ENCODE data around the gene BORCS5.
A peak's percentile ranks its signal among the peaks of the same experiment; 100 is the strongest.
"Not testable (repeated sequence)": the region's sequence is repeated elsewhere in the genome, so short reads cannot be mapped to it uniquely, and the experiment has no call there.

BORCS5 gene

GRCh38 chr12:12350868-12351463 is 5.9 kb upstream of the BORCS5 start:
- TF ChIP-seq CTCF (IDR thresholded peaks at IDR 0.05; ENCODE audit: low read depth, low read length) = no peak
- DNase-seq = no peak
- Histone ChIP-seq H3K9me3 (no peaks in the 10 kb centered on the region), H3K36me3 (no peaks in the 10 kb centered on the region), H3K4me1 (no peaks in the 10 kb centered on the region), H3K27me3 (no peaks in the 10 kb centered on the region), H3K4me3 (ENCODE audit: low read depth, low read length) (peak overlapping the region; percentile 79)

GRCh38 chr12:12351468-12352185 is 5.3 kb upstream of the BORCS5 start:
- H3K36me3 ChIP-seq; H3K4me3 ChIP-seq (ENCODE audit: low read depth, low read length); H3K27me3 ChIP-seq; DNase-seq; H3K4me1 ChIP-seq; H3K9me3 ChIP-seq: not testable (repeated sequence)

GRCh38 chr12:12353276-12353675 is 3.6 kb upstream of the BORCS5 start:
- no peaks in the 10 kb centered on the region for H3K27me3 ChIP-seq

GRCh38 chr12:12353807-12354206 is 3.1 kb upstream of the BORCS5 start:
- TF ChIP-seq CTCF (IDR thresholded peaks at IDR 0.05; ENCODE audit: low read depth, low read length) = no peak
- H3K4me1 ChIP-seq = no peaks in the 10 kb centered on the region

More at GRCh38 chr12:12353276-12353675, 3.6 kb upstream of the BORCS5 start:
- Histone ChIP-seq H3K4me3 (ENCODE audit: low read depth, low read length) (no peak overlapping the region), H3K9me3 (no peaks in the 10 kb centered on the region), H3K36me3 (no peaks in the 10 kb centered on the region), H3K4me1 (no peaks in the 10 kb centered on the region)
- no peak for DNase-seq
- no peak for TF ChIP-seq CTCF (IDR thresholded peaks at IDR 0.05; ENCODE audit: low read depth, low read length)

GRCh38 chr12:12356467-12356895 is 397 bp upstream of the BORCS5 start:
- H3K4me1 ChIP-seq = no peaks in the 10 kb centered on the region
- H3K4me3 ChIP-seq (ENCODE audit: low read depth, low read length) = peak overlapping the region; percentile 88
- H3K9me3 ChIP-seq = no peaks in the 10 kb centered on the region
- H3K27me3 ChIP-seq = no peaks in the 10 kb centered on the region
- no peaks in the 10 kb centered on the region for H3K36me3 ChIP-seq
- no peak for TF ChIP-seq CTCF (IDR thresholded peaks at IDR 0.05; ENCODE audit: low read depth, low read length)
- no peak for DNase-seq

More at GRCh38 chr12:12353807-12354206, 3.1 kb upstream of the BORCS5 start:
- peak; percentile 37 for DNase-seq
- no peaks in the 10 kb centered on the region for H3K9me3 ChIP-seq
- H3K27me3 ChIP-seq = no peaks in the 10 kb centered on the region
- no peak overlapping the region for H3K4me3 ChIP-seq (ENCODE audit: low read depth, low read length)
- H3K36me3 ChIP-seq = no peaks in the 10 kb centered on the region

- H3K27me3 ChIP-seq = no peaks in the 10 kb centered on the region
Observed at GRCh38 chr12:12357719-12358461, 1.0 kb downstream of the BORCS5 start.

More at GRCh38 chr12:12357719-12358461, 1.0 kb downstream of the BORCS5 start:
- no peaks in the 10 kb centered on the region for H3K4me1 ChIP-seq
- H3K36me3 ChIP-seq = no peaks in the 10 kb centered on the region
- no peaks in the 10 kb centered on the region for H3K9me3 ChIP-seq
- no peak for TF ChIP-seq CTCF (IDR thresholded peaks at IDR 0.05; ENCODE audit: low read depth, low read length)
- no peak for DNase-seq
- H3K4me3 ChIP-seq (ENCODE audit: low read depth, low read length) = peak overlapping the region; percentile 88
